ENCODE results near the gene GADD45G. TPM values are rescaled to one million over a fixed set of nuclear protein-coding genes. Genes with fewer than 3 reads are reported as not detected.

Gene GADD45G
- total RNA-seq, 1 experiment from 2014 or later: 7.7 TPM

DNA sequence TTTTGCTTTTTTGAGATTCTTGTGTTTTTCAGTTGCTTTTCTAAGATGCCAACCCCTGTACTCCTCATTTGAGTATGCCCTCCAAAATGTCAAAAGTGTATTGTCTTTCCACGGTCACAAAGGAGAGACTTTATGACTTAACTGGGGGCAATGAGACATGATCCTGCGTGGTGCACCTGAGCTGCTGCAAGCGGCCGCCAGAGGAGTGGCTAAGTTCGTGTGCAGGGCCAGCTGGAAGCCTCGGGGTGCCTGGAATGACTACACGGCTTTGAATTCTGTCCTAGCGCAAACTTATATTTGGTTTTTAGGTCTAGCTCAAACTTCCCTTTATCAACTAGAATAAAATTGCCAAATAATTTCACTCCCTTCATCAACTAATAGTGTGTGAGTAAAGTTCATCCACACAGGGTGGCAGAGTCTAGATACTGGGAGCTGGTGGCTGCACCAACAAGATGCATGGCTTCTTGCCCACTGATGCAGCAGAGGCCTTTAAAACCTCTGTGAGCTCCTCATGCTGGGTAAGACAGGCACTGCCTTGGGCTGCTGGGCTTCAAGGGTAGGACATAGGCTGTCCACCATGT, 4.7 kb downstream of the GADD45G start:
- Histone ChIP-seq H3K4me1 (ENCODE audit: insufficient read depth, low read length) (no peaks in the 10 kb centered on the region; the same call in 1 of the 2 replicates), H2BK120ac (ENCODE audit: low read depth, low read length, poor library complexity, severe bottlenecking) (no peak overlapping the region), H3K9ac (ENCODE audit: extremely low read depth, insufficient read length, low read length) (no peak overlapping the region), H3K79me2 (ENCODE audit: insufficient read depth, low read length) (peaks cover 2% of the 10 kb centered on the region; the same call in 1 of the 2 replicates), H2BK20ac (ENCODE audit: low read depth, low read length, poor library complexity, severe bottlenecking) (no peak overlapping the region), H3K9me3 (ENCODE audit: control insufficient read depth, low read depth, low read length) (no peaks in the 10 kb centered on the region), H3K27ac (ENCODE audit: insufficient read length, low read depth, low read length) (no peak overlapping the region), H2BK12ac (ENCODE audit: insufficient read length, low read depth, low read length) (no peak overlapping the region), H4K5ac (ENCODE audit: insufficient read length, low read depth, low read length) (no peak overlapping the region), H2BK5ac (ENCODE audit: insufficient read length, low read length) (no peak overlapping the region), H3K4ac (ENCODE audit: low read depth, low read length) (no peak overlapping the region), H2BK15ac (ENCODE audit: low read depth, low read length) (no peak overlapping the region), H3K23me2 (ENCODE audit: insufficient read length, low read depth, low read length, poor library complexity, severe bottlenecking) (peaks cover 17% of the 10 kb centered on the region), H4K20me1 (ENCODE audit: control insufficient read depth, insufficient read depth, insufficient read length) (no peaks in the 10 kb centered on the region), H3T11ph (ENCODE audit: low read length) (no peak overlapping the region), H4K8ac (replicated peaks; ENCODE audit: insufficient read length, low read depth, low read length) (no peak overlapping the region), H3K79me1 (ENCODE audit: insufficient read depth, low read depth, low read length, poor library complexity, severe bottlenecking) (no peaks in the 10 kb centered on the region), H3K23ac (ENCODE audit: insufficient read length, low read depth, low read length) (no peak overlapping the region), H3K18ac (ENCODE audit: insufficient read length, low read depth, low read length) (no peak overlapping the region), H2AFZ (ENCODE audit: low read length) (no peak overlapping the region), H3K27me3 (ENCODE audit: insufficient read depth, low read length) (no peaks in the 10 kb centered on the region), H3K56ac (ENCODE audit: insufficient read length, low read depth, low read length) (no peak overlapping the region), H2AK5ac (ENCODE audit: insufficient read length, low read length) (no peak overlapping the region), H4K91ac (ENCODE audit: insufficient read length, low read depth, low read length) (no peak overlapping the region), H3K4me2 (ENCODE audit: insufficient read depth, insufficient read length, low read length) (no peak overlapping the region), H3K14ac (ENCODE audit: insufficient read depth, low read length) (no peak overlapping the region)
- DNase-seq: no peak
- Mint-ChIP-seq H3K27me3 (ENCODE audit: low read depth) (peaks cover 52% of the 10 kb centered on the region), H3K9me3 (peaks cover 2 to 16% of the 10 kb centered on the region in 2 experiments), H3K4me3 (no peak overlapping the region), H3K36me3 (ENCODE audit: insufficient read depth in 1 of 3, low read depth in 3 of 3) (peaks cover 4 to 42% (median 16%) of the 10 kb centered on the region in 3 experiments; a peak in 6 of 7 replicates), H3K27ac (no peak overlapping the region), H3K4me1 (peaks cover 50 to 60% of the 10 kb centered on the region in 2 experiments)
- no CpG with 5 or more reads among the region's 8 CpGs for WGBS (ENCODE audit: extremely low coverage, insufficient read length, low lambda C conversion rate)
- TF ChIP-seq, protein P1, sequence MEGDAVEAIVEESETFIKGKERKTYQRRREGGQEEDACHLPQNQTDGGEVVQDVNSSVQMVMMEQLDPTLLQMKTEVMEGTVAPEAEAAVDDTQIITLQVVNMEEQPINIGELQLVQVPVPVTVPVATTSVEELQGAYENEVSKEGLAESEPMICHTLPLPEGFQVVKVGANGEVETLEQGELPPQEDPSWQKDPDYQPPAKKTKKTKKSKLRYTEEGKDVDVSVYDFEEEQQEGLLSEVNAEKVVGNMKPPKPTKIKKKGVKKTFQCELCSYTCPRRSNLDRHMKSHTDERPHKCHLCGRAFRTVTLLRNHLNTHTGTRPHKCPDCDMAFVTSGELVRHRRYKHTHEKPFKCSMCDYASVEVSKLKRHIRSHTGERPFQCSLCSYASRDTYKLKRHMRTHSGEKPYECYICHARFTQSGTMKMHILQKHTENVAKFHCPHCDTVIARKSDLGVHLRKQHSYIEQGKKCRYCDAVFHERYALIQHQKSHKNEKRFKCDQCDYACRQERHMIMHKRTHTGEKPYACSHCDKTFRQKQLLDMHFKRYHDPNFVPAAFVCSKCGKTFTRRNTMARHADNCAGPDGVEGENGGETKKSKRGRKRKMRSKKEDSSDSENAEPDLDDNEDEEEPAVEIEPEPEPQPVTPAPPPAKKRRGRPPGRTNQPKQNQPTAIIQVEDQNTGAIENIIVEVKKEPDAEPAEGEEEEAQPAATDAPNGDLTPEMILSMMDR (conservative IDR thresholded peaks at IDR 0.05): no peak
